ENCODE results near the gene ICA1L. TPM values are rescaled to one million over a fixed set of nuclear protein-coding genes. Genes with fewer than 3 reads are reported as not detected.

The ICA1L gene
- total RNA-seq, 4 donors from 2014 or later = 0.85 to 4.2 (median 1.2) TPM

GRCh38 chr2:202773301-202773973 lies 98.1 kb downstream of the ICA1L start:
- Histone ChIP-seq H3K27me3 (no peaks in the 10 kb centered on the region), H3K4me3 (no peak overlapping the region), H3K4me1 (no peaks in the 10 kb centered on the region), H3K36me3 (peaks cover 17% of the 10 kb centered on the region), H3K9me3 (no peaks in the 10 kb centered on the region), H3K27ac (no peak overlapping the region)
- 91% methylated on average over 6 of the region's 6 CpGs for WGBS
- TF ChIP-seq CTCF (IDR thresholded peaks at IDR 0.05) (no peak), POLR2A (IDR thresholded peaks at IDR 0.05) (no peak), EP300 (IDR thresholded peaks at IDR 0.05) (no peak), POLR2AphosphoS5 (IDR thresholded peaks at IDR 0.05) (no peak)
- no peak for DNase-seq (ENCODE audit: low spot score in 2 of 2)

- Histone ChIP-seq H3K36me3 (peaks cover 17% of the 10 kb centered on the region), H3K9me3 (no peaks in the 10 kb centered on the region), H3K27me3 (no peaks in the 10 kb centered on the region), H3K27ac (no peak overlapping the region), H3K4me3 (no peak overlapping the region), H3K4me1 (no peaks in the 10 kb centered on the region)
- no peak for DNase-seq (ENCODE audit: low spot score in 2 of 2)
- WGBS = 87% methylated on average over 7 of the region's 7 CpGs
- no peak for TF ChIP-seq EP300 (IDR thresholded peaks at IDR 0.05)
- no peak for TF ChIP-seq CTCF (IDR thresholded peaks at IDR 0.05)
- no peak for TF ChIP-seq POLR2AphosphoS5 (IDR thresholded peaks at IDR 0.05)
- no peak for TF ChIP-seq POLR2A (IDR thresholded peaks at IDR 0.05)
Measured at GRCh38 chr2:202771741-202772460, 99.7 kb downstream of the ICA1L start.

- H3K36me3 ChIP-seq = peaks cover 17% of the 10 kb centered on the region
- TF ChIP-seq CTCF (IDR thresholded peaks at IDR 0.05) (no peak), POLR2A (IDR thresholded peaks at IDR 0.05) (no peak), POLR2AphosphoS5 (IDR thresholded peaks at IDR 0.05) (no peak), EP300 (IDR thresholded peaks at IDR 0.05) (no peak)
Measured at GRCh38 chr2:202771336-202771735, 100.2 kb downstream of the ICA1L start.

GRCh38 chr2:202769201-202769600 lies 102.4 kb downstream of the ICA1L start:
- H3K4me3 ChIP-seq = no peak overlapping the region
- H3K27me3 ChIP-seq = no peaks in the 10 kb centered on the region
- H3K36me3 ChIP-seq = peaks cover 17% of the 10 kb centered on the region
- no peak overlapping the region for H3K27ac ChIP-seq
- H3K9me3 ChIP-seq = no peaks in the 10 kb centered on the region
- no peak for DNase-seq (ENCODE audit: low spot score in 2 of 2)
- H3K4me1 ChIP-seq = no peaks in the 10 kb centered on the region
- TF ChIP-seq EP300 (IDR thresholded peaks at IDR 0.05) (no peak), POLR2AphosphoS5 (IDR thresholded peaks at IDR 0.05) (no peak), CTCF (IDR thresholded peaks at IDR 0.05) (no peak), POLR2A (IDR thresholded peaks at IDR 0.05) (no peak)

More at GRCh38 chr2:202771336-202771735, 100.2 kb downstream of the ICA1L start:
- Histone ChIP-seq H3K27me3 (no peaks in the 10 kb centered on the region), H3K9me3 (no peaks in the 10 kb centered on the region), H3K27ac (no peak overlapping the region), H3K4me3 (no peak overlapping the region), H3K4me1 (no peaks in the 10 kb centered on the region)
- no peak for DNase-seq (ENCODE audit: low spot score in 2 of 2)
- WGBS = 94% methylated on average over 1 of the region's 1 CpG

GRCh38 chr2:202768273-202768672 lies 103.3 kb downstream of the ICA1L start:
- Histone ChIP-seq H3K4me3 (no peak overlapping the region), H3K9me3 (no peaks in the 10 kb centered on the region), H3K36me3 (peaks cover 10% of the 10 kb centered on the region), H3K27me3 (no peaks in the 10 kb centered on the region), H3K27ac (no peak overlapping the region), H3K4me1 (no peaks in the 10 kb centered on the region)
- no peak for TF ChIP-seq POLR2A (IDR thresholded peaks at IDR 0.05)
- TF ChIP-seq POLR2AphosphoS5 (IDR thresholded peaks at IDR 0.05) = no peak
- TF ChIP-seq CTCF (IDR thresholded peaks at IDR 0.05) = no peak
- TF ChIP-seq EP300 (IDR thresholded peaks at IDR 0.05) = no peak
- no peak for DNase-seq (ENCODE audit: low spot score in 2 of 2)

Data from suprapubic skin (tissue), 4 donors.